BE2C (cell line): ENCODE measurements around the gene TMEM26.

Source experiments
- DNase-seq: peaks from one replicate; pipeline ENCODE4 v3.0.0-alpha.2; 2020
- H3K27me3 ChIP-seq: fragments of 250-450 bp; sonication (Bioruptor Pico); 2 replicates; pipeline ENCODE4 v1.5.1; 2020; ENCODE audit warnings: mild to moderate bottlenecking
- H3K36me3 ChIP-seq: fragments of 250-450 bp; sonication (Bioruptor Pico); 2 replicates; pipeline ENCODE4 v1.5.1; 2020; ENCODE audit warnings: mild to moderate bottlenecking
- H3K4me1 ChIP-seq: fragments of 250-450 bp; sonication (Bioruptor Pico); 2 replicates; pipeline ENCODE4 v1.5.1; 2020
- H3K4me3 ChIP-seq: 2 replicates; pipeline ENCODE4 v1.5.1; 2011; ENCODE audit warnings: low read depth, low read length
- H3K9me3 ChIP-seq: fragments of 250-450 bp; sonication (Bioruptor Pico); 2 replicates; pipeline ENCODE4 v1.5.1; 2020
- TF ChIP-seq, protein P1 (sequence below): IDR thresholded peaks from 2 replicates; pipeline ENCODE4 v1.5.1; 2012; ENCODE audit warnings: mild to moderate bottlenecking, low read depth, low read length

Gene TMEM26

DNA sequence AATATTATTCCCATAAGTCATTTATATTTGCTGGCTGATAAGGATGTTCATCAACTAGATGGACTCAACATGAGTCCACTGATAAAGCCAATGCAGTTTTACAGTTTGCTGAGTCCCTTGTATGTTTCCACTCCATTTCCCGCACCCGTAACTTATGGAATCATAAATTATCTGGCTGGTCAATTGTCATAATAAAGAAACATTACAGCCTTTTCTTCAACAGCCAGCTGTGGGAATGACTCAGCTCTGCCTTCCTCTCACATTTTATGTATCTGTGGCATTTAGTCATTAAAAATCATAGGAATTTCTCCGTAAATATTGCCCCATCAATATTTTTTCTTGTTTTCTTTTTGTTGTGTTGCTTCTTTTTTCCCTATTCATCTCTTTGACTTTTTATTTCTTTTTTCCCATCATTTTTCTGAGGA, 22.3 kb upstream of the TMEM26 start:
- DNase-seq = no peak
- TF ChIP-seq, protein P1, sequence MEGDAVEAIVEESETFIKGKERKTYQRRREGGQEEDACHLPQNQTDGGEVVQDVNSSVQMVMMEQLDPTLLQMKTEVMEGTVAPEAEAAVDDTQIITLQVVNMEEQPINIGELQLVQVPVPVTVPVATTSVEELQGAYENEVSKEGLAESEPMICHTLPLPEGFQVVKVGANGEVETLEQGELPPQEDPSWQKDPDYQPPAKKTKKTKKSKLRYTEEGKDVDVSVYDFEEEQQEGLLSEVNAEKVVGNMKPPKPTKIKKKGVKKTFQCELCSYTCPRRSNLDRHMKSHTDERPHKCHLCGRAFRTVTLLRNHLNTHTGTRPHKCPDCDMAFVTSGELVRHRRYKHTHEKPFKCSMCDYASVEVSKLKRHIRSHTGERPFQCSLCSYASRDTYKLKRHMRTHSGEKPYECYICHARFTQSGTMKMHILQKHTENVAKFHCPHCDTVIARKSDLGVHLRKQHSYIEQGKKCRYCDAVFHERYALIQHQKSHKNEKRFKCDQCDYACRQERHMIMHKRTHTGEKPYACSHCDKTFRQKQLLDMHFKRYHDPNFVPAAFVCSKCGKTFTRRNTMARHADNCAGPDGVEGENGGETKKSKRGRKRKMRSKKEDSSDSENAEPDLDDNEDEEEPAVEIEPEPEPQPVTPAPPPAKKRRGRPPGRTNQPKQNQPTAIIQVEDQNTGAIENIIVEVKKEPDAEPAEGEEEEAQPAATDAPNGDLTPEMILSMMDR = no peak
- no peaks in the 10 kb centered on the region for H3K9me3 ChIP-seq
- H3K27me3 ChIP-seq = 0 out of 2 replicates have a peak, but pooled peaks cover 4% of the 10 kb centered on the region
- no peaks in the 10 kb centered on the region for H3K36me3 ChIP-seq
- H3K4me3 ChIP-seq = no peak overlapping the region
- no peaks in the 10 kb centered on the region for H3K4me1 ChIP-seq

DNA sequence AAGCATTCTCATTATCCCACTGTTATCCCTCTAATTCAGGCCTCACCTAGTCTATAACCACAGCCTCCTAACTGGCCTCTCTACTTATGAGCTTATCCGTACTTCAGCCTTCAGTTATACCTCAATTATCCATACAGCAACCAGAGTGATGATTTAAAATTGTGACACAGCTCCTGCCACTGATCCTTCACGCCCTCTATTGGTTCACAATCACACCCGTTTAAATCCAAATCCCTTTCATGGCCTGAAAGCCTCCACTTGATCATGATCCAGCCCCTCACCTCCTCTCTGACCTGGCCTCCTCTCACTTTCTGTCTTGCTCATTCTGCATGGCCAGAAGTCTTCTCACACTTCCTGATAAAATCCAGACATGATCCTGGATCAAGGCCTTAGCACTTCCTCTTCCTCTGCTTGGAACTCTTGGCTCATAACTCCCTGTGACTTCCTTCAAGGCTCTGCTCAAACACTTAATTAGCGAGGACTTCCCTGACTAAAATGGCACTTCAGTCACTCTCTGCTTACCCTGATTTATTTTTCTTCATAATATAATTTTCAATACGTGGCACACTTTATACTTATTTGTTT, 19.0 kb upstream of the TMEM26 start:
- TF ChIP-seq, protein P1 = no peak; the same call in 1 of the 2 replicates
- no peak for DNase-seq
- H3K27me3 ChIP-seq = 0 out of 2 replicates have a peak, but pooled peaks cover 4% of the 10 kb centered on the region
- H3K36me3 ChIP-seq = no peaks in the 10 kb centered on the region
- H3K4me1 ChIP-seq = no peaks in the 10 kb centered on the region
- no peaks in the 10 kb centered on the region for H3K9me3 ChIP-seq
- no peak overlapping the region for H3K4me3 ChIP-seq

DNA sequence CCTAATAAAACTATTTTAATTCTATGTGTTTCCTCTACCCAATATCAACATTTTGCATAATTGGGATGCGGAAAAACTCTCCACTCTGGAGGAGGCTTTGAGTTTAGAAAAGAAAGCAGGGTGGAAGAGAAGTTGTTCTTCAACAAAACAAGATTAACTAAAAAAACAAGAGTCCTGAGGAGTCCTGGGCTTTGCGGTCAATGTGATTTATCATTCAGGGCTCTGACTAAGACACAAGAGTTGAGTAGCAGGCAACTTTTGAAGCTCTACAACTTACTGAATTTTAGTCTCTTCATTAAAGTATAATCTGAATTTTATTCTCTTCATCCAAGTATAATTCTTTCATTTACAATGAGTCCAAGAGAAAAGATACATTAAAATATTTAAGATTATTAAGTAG, 18.3 kb upstream of the TMEM26 start:
- H3K36me3 ChIP-seq = no peaks in the 10 kb centered on the region
- 0 out of 2 replicates have a peak, but pooled peaks cover 4% of the 10 kb centered on the region for H3K27me3 ChIP-seq
- H3K9me3 ChIP-seq = no peaks in the 10 kb centered on the region
- H3K4me1 ChIP-seq = no peaks in the 10 kb centered on the region
- TF ChIP-seq, protein P1 = no peak
- no peak for DNase-seq
- H3K4me3 ChIP-seq = no peak overlapping the region

DNA sequence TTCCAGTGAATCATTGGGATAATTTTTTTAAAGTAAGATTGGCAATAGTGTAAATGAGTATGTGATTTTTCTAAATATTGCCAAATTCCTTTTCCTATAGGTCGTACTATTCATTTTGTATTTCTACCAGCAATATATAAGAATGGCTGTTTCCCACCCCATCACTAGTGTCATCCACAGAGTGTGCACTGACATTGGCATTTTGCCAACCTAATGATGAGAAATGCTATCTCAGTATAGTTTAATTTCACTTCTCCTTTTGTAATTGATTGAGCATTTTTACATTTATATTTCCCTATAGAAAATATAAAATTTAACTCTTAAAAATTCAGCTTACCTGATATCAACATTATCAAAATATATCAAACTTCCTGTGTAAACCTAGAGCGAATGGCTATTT, 17.6 kb upstream of the TMEM26 start:
- no peak overlapping the region for H3K4me3 ChIP-seq
- no peaks in the 10 kb centered on the region for H3K9me3 ChIP-seq
- no peaks in the 10 kb centered on the region for H3K36me3 ChIP-seq
- H3K4me1 ChIP-seq = no peaks in the 10 kb centered on the region
- 0 out of 2 replicates have a peak, but pooled peaks cover 4% of the 10 kb centered on the region for H3K27me3 ChIP-seq
- no peak for DNase-seq
- TF ChIP-seq, protein P1 = no peak

DNA sequence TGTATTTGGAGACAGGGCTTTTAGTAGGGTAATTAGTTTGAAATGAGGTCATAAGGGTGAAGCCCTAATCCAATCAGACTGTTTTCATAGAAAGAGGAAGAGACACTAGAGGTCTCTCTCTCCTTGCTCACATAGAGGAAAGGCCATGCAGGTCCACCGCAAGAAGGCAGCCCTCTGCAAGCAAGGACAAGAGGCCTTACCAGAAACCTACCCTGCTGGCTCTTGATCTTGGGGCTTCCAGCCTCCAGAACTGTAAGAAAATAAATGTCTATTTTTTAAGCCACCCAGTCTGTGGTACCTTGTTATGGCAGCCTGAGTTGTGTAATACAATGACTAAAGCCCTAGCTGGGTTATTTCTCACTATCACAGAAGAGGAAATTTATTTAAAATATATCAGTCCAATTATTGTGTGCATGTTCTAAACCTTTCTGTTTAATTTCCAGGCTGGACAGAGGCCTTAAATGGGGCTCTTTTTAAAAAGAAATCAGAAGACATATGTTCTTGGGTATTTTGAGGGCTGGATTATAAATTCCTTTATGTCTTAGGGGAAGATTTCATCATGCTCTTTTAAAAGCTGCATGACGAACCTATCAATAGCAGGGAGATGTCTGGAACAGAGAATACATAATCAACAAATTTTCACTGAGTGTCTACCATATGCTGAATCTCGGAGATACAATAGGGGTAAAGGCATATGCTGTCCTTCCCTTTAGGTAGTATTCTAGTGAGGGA, 12.9 kb upstream of the TMEM26 start:
- Histone ChIP-seq H3K4me3 (no peak overlapping the region), H3K36me3 (no peaks in the 10 kb centered on the region), H3K4me1 (no peaks in the 10 kb centered on the region), H3K27me3 (no peaks in the 10 kb centered on the region), H3K9me3 (no peaks in the 10 kb centered on the region)
- TF ChIP-seq, protein P1 = no peak
- DNase-seq = no peak

DNA sequence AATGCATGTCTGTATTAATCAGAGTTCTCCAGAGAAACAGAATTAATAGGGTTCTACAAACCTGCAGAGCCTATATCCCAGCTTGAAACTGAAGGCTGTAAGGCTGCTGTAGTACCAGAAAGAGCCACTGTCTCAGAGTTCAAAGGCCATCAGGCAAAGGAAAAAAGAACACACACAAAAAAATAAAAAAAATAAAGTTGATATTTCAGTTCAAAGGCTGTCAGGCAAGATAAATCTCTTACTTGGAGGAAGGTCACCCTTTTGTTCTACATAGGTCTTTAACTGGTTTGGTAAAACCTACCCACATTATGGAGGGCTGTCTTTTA, 12.0 kb upstream of the TMEM26 start:
- Histone ChIP-seq H3K9me3 (no peaks in the 10 kb centered on the region), H3K36me3 (no peaks in the 10 kb centered on the region), H3K4me1 (no peaks in the 10 kb centered on the region), H3K27me3 (no peaks in the 10 kb centered on the region), H3K4me3 (no peak overlapping the region)
- TF ChIP-seq, protein P1 = no peak
- no peak for DNase-seq
